Mucosa of rectum (tissue), 2 donors: ENCODE results near the gene BNIP5.
A peak's percentile ranks its signal among the peaks of the same experiment; 100 is the strongest.

Experiments used
- H3K27ac ChIP-seq, 2 donors: one replicate each; pipeline ENCODE4 v1.7.0; 2013; ENCODE audit warnings: inconsistent platforms in 2 of 2, low read depth in 2 of 2, low read length in 2 of 2
- H3K27me3 ChIP-seq, 2 donors: one replicate each; pipeline ENCODE4 v1.7.0; 2013; ENCODE audit warnings: low read length in 2 of 2; ENCODE audit not compliant: control insufficient read depth in 2 of 2, insufficient read depth in 2 of 2
- H3K36me3 ChIP-seq, 2 donors: one replicate each; pipeline ENCODE4 v1.7.0; 2013; ENCODE audit warnings: low read length in 2 of 2; ENCODE audit not compliant: control insufficient read depth in 2 of 2, insufficient read depth in 2 of 2
- H3K4me1 ChIP-seq, 2 donors: one replicate each; pipeline ENCODE4 v1.7.0; 2013; ENCODE audit warnings: low read length in 2 of 2, mild to moderate bottlenecking in 1 of 2; ENCODE audit not compliant: control insufficient read depth in 2 of 2, insufficient read depth in 2 of 2
- H3K4me3 ChIP-seq, 2 donors: one replicate each; pipeline ENCODE4 v1.7.0; 2013; ENCODE audit warnings: low read length in 2 of 2
- H3K9ac ChIP-seq, 2 donors: one replicate each; pipeline ENCODE4 v1.7.0; 2013; ENCODE audit warnings: low read length in 2 of 2, low read depth in 1 of 2, mild to moderate bottlenecking in 1 of 2
- H3K9me3 ChIP-seq, 2 donors: one replicate each; pipeline ENCODE4 v1.7.0; 2013; ENCODE audit warnings: low read length in 2 of 2; ENCODE audit not compliant: control insufficient read depth in 2 of 2
- donor health status: healthy.
- donor health status: Normal muscosa, but diverticular disease.

Gene BNIP5

DNA sequence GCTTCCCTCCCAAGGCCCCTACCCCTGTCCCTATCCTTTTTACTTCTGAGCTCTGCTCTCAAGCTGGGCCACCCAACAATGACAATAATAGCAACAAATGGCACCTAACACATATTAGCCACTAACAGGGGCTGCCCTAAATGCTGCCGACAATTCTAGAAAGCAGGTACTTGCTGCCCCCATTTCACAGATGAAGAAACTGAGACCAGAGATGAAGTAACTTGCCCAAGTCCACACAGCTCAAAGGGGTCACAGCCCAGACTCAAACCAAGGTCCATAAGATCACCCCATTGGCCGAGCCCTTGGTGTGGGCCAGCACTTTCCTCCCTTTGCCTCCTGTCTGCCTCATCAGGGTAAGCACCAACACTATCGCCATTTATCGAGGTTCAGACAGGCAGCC, 12.0 kb downstream of the BNIP5 start:
- no peak overlapping the region for H3K4me3 ChIP-seq
- no peaks in the 10 kb centered on the region for H3K9me3 ChIP-seq
- H3K9ac ChIP-seq: no peak overlapping the region
- peaks cover 8 to 16% of the 10 kb centered on the region in 2 donors for H3K4me1 ChIP-seq
- peaks cover 20 to 23% of the 10 kb centered on the region in 2 donors for H3K36me3 ChIP-seq
- H3K27ac ChIP-seq: no peak overlapping the region
- no peaks in the 10 kb centered on the region for H3K27me3 ChIP-seq

DNA sequence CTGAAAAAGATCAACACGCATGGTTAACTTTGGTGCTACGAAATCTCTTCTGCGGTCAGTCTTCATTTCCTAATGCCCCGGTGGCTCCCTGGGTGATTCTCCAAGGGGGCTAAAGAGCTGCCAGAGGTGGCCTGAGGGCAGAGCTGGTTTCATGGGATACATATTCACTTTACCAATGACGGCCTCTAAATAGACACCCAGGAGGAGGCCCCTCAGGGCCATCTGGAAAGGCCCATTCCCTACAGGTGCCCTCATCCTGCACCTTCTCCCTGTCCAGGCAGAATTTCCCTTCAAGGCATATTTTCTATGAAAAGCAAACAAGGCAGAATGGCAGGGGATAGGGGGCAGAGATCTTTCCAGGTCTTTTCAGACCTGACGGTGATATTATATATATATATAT, 12.5 kb downstream of the BNIP5 start:
- H3K36me3 ChIP-seq: peaks cover 20 to 23% of the 10 kb centered on the region in 2 donors
- peaks cover 12 to 18% of the 10 kb centered on the region in 2 donors for H3K4me1 ChIP-seq
- no peaks in the 10 kb centered on the region for H3K27me3 ChIP-seq
- no peaks in the 10 kb centered on the region for H3K9me3 ChIP-seq
- H3K27ac ChIP-seq: no peak overlapping the region
- H3K4me3 ChIP-seq: no peak overlapping the region
- no peak overlapping the region for H3K9ac ChIP-seq

DNA sequence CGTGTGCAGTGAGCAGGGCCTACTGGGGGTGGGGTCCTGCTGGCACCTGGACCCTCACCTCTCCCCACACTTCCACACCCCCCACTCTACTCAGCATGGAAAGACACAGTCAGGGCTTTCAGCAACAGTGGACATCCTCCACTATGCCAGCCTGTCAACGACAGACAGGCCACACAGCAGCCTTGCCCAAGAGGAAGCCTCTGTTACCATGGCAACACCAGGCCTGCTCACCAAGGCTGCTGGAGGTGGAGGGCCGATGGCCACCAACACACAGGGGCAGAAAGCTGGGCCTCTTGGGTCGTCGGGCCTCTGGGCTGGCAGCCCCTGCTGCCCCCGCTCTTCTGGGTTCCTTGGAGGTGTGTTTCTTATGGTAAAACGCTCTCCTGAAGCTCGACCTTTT, 13.6 kb downstream of the BNIP5 start:
- Histone ChIP-seq H3K27me3 (no peaks in the 10 kb centered on the region), H3K4me1 (peaks cover 18 to 28% of the 10 kb centered on the region in 2 donors), H3K27ac (no peak overlapping the region), H3K9ac (no peak overlapping the region), H3K36me3 (peaks cover 17 to 23% of the 10 kb centered on the region in 2 donors), H3K9me3 (no peaks in the 10 kb centered on the region), H3K4me3 (no peak overlapping the region)

DNA sequence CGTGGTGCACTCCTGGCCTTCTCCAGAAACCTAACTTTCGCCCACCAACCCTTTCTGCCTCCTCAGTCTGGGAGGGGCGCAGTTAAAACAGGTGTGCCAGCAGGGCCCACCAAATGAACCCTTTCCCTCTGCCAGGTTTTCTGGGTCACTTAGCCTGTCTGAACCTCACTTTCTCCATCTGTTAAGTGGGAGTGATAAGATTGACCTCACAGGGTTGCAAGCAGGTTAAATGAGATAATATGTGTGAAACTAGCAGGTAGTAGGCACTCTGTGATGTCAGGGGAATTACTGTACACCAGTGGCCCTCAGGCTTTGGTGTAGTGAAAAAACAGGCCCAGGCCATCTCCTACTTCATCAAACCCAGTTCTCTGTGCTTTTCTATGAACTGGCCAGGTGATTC, 14.1 kb downstream of the BNIP5 start:
- Histone ChIP-seq H3K4me3 (no peak overlapping the region), H3K27me3 (no peaks in the 10 kb centered on the region), H3K27ac (no peak overlapping the region), H3K4me1 (peaks cover 18 to 28% of the 10 kb centered on the region in 2 donors), H3K36me3 (peaks cover 17 to 23% of the 10 kb centered on the region in 2 donors), H3K9me3 (no peaks in the 10 kb centered on the region), H3K9ac (no peak overlapping the region)

DNA sequence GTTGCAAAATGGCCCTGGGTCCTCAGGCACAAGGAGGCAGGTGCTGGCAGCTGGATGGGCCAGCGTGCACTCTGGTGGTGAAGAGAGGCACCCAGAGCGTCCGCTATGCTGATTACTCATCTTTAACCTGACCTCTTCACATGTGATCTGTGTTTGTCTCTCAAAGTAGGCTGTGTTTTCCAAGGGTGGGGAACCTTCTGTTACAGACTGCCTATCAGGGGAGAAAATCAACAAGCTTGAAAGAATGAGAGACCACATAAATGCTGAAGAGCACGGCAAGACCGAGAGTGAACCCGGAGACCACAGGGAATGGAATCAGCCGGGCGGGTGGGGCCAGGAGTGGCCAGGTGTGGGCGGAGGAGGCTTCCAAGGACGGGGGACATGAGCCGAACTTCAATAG, 16.2 kb downstream of the BNIP5 start:
- peak overlapping the region; percentile 44 to 61 for H3K9ac ChIP-seq
- peak overlapping the region; percentile 81 to 86 for H3K27ac ChIP-seq
- H3K4me3 ChIP-seq: no peak overlapping the region
- peaks cover 28 to 39% of the 10 kb centered on the region in 2 donors for H3K4me1 ChIP-seq
- H3K9me3 ChIP-seq: no peaks in the 10 kb centered on the region
- peaks cover 12% of the 10 kb centered on the region in 2 donors for H3K36me3 ChIP-seq
- H3K27me3 ChIP-seq: no peaks in the 10 kb centered on the region

DNA sequence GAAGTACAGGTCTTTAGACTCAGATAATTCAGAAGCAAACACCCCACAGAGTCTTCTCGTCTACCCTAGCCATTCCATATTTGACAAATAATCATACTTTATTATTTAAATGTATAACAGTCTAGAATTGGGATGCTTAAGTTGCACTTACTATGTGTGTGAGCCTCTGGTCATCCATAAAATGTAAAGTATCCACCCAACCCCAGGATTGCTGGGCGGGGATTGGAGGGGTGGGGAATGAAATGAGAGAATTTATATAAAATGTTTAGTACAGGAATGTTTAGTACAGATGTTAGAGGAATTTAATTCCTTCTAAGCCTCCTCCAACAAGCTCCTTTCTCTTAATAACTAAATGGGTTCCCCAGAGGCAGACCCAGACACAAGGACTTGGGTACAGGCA, 16.9 kb downstream of the BNIP5 start:
- Histone ChIP-seq H3K27ac (peak overlapping the region; percentile 81 to 86), H3K27me3 (no peaks in the 10 kb centered on the region), H3K4me3 (peak overlapping the region in 1 of 2 donors; percentile 13), H3K9ac (peak overlapping the region in 1 of 2 donors; percentile 61), H3K36me3 (peaks cover 6 to 9% of the 10 kb centered on the region in 2 donors), H3K4me1 (peaks cover 32 to 41% of the 10 kb centered on the region in 2 donors), H3K9me3 (no peaks in the 10 kb centered on the region)

DNA sequence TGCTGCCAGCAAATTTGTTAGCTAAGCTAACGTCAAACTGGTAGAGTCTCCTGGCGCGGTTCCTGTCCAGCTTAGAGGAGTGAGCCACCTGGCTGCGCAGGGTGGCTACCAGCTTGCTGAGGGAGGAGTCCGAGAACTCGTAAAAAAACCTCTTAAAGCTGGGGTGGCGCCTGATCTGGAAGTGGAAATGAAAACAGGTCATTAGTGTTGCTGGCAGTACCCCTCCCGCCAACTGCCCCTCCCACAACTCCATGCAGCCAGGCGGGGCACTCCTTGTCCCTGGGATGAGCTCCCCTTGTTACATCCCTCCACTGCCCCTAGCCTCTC, 17.3 kb downstream of the BNIP5 start:
- Histone ChIP-seq H3K9ac (peak overlapping the region; percentile 15 to 63), H3K4me1 (peaks cover 32 to 41% of the 10 kb centered on the region in 2 donors), H3K9me3 (no peaks in the 10 kb centered on the region), H3K36me3 (peaks cover 5 to 8% of the 10 kb centered on the region in 2 donors), H3K27ac (peak overlapping the region; percentile 86 to 92), H3K27me3 (no peaks in the 10 kb centered on the region), H3K4me3 (no peak overlapping the region)

DNA sequence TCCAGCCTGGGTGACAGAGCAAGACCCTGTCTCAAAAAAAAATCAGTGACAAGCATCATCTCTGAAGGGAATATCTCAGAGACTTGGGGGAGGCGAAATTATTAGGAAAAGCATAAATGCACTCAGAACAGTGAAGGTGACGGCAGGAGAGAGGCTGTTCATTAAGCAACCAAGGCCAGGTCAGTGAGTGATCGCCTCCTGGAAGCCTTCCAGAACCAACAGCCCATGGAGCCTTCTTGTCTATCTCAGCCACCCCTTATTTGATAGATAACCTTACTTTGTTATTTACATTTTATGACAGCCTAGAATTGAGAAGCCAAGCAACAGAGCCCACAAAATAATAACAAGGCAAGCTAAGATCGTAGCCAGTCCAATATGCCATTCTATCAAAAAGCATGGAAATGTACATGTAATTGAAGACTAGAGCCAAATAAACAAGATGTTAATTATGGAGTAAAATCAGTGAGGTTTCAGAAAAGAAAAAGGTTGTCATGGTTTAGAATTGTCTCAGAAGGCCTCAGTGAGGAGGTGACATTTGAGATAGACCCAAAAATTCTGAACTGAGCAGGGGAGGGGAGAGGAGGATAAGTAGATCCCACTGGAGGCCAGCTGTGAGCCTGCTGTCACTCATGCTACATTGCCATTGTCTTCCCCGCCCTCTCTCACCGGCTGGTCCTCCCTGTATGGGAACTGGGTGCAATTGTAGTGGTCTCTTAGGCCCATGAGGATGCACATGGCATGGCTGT, 17.8 kb downstream of the BNIP5 start:
- Histone ChIP-seq H3K36me3 (peaks cover 4 to 5% of the 10 kb centered on the region in 2 donors), H3K4me1 (peaks cover 32 to 41% of the 10 kb centered on the region in 2 donors), H3K9me3 (no peaks in the 10 kb centered on the region), H3K9ac (peak overlapping the region; percentile 15 to 63), H3K27ac (peak overlapping the region; percentile 86 to 92), H3K4me3 (no peak overlapping the region), H3K27me3 (no peaks in the 10 kb centered on the region)

DNA sequence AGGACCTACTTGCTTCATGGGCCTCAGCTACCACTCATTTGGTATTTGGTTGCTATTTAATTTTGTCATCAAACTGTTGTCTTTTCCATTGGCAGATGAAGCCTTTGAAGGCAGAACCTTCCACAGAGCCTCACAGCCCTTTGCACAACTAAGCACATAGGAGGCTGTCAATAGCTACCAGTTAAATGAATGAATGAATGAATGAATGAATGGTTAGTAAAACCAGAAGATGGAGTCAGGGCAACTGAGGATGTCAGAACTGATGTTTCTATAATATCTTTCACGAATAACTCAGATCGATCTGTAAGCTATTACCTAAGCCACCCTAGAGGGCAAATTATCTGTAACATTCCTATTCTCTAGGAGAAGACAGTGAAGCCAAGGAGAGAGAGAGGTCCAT, 19.1 kb downstream of the BNIP5 start:
- H3K36me3 ChIP-seq: peaks cover 0 to 3% of the 10 kb centered on the region in 2 donors
- H3K9me3 ChIP-seq: no peaks in the 10 kb centered on the region
- no peak overlapping the region for H3K27ac ChIP-seq
- H3K9ac ChIP-seq: no peak overlapping the region
- H3K4me1 ChIP-seq: peaks cover 38 to 43% of the 10 kb centered on the region in 2 donors
- no peaks in the 10 kb centered on the region for H3K27me3 ChIP-seq
- no peak overlapping the region for H3K4me3 ChIP-seq

DNA sequence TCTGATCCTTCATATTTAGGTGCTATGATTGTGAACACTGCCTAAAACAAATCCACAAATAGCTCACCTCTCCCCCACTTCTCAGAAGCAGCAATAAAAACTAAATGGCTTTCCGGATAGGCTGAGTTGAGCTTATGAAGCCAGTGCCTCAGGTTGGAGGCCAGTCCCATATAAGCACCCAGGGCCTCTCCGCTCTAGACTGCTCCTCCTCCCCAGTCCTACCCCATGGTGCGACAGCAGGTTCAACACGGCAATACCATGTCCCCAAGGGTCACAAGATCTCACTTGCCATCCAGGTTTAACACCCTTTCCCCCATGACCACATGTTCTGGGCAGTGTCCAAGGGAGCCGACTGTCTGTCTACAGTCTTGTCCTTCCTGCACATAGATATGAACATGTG, 20.8 kb downstream of the BNIP5 start:
- Histone ChIP-seq H3K4me1 (peaks cover 38 to 40% of the 10 kb centered on the region in 2 donors), H3K27ac (peak overlapping the region; percentile 6 to 23), H3K4me3 (no peak overlapping the region), H3K9ac (no peak overlapping the region), H3K9me3 (no peaks in the 10 kb centered on the region), H3K36me3 (peaks cover 0 to 2% of the 10 kb centered on the region in 2 donors), H3K27me3 (no peaks in the 10 kb centered on the region)
